CD4-positive, alpha-beta memory T cell (primary cell): ENCODE results near the gene BTG4. TPM values are rescaled to one million over a fixed set of nuclear protein-coding genes. Genes with fewer than 3 reads are reported as not detected.

Source experiments
- CTCF ChIA-PET: fragments of 350-600 bp; sonication (Branson Sonifier 250); formaldehyde crosslinking; loops from one replicate; lab custom pipeline; 2021; ENCODE audit warnings: inconsistent platforms; ENCODE audit not compliant: partially characterized antibody; lab: Charles Lee
- POLR2A ChIA-PET: fragments of 350-600 bp; sonication (Branson Sonifier 250); formaldehyde crosslinking; loops from one replicate; lab custom pipeline; 2021; ENCODE audit not compliant: partially characterized antibody; lab: Charles Lee
- DNase-seq, 5 donors: peaks; one replicate each; pipeline versions ENCODE4 v3.0.0 to v3.0.0-alpha.2; 2020 to 2022; ENCODE audit warnings: mixed read lengths in 1 of 5
- H3K27ac ChIP-seq: one replicate; pipeline ENCODE4 v1.7.0; 2013; ENCODE audit warnings: low read depth, low read length
- H3K27me3 ChIP-seq: 2 replicates; pipeline ENCODE4 v1.7.0; 2013; ENCODE audit warnings: mild to moderate bottlenecking, low read length, moderate library complexity; ENCODE audit not compliant: insufficient read depth
- H3K36me3 ChIP-seq: 2 replicates; pipeline ENCODE4 v1.7.0; 2013; ENCODE audit warnings: mild to moderate bottlenecking, low read length, moderate library complexity; ENCODE audit not compliant: insufficient read depth
- H3K4me1 ChIP-seq: 2 replicates; pipeline ENCODE4 v1.7.0; 2013; ENCODE audit warnings: mild to moderate bottlenecking, low read length, moderate library complexity; ENCODE audit not compliant: insufficient read depth
- H3K4me3 ChIP-seq, 2 donors: one replicate each; pipeline ENCODE4 v1.7.0; 2013; ENCODE audit warnings: low read length in 2 of 2, mild to moderate bottlenecking in 1 of 2
- H3K9me3 ChIP-seq, 2 donors: one replicate each; pipeline ENCODE4 v1.7.0; 2013; ENCODE audit warnings: low read length in 2 of 2, control low read depth in 1 of 2; ENCODE audit not compliant: control insufficient read depth in 1 of 2
- H3K27ac Mint-ChIP-seq, 7 donors: one replicate each; pipeline ENCODE4 v1.8.0; 2020 to 2021; ENCODE audit warnings: mixed read lengths in 7 of 7, mild to moderate bottlenecking in 6 of 7, inconsistent platforms in 3 of 7, moderate library complexity in 3 of 7
- H3K27me3 Mint-ChIP-seq, 2 donors: one replicate each; pipeline ENCODE4 v1.8.0; 2020 to 2021; ENCODE audit warnings: mixed read lengths in 2 of 2
- H3K36me3 Mint-ChIP-seq, 2 donors: one replicate each; pipeline ENCODE4 v1.8.0; 2020 to 2021; ENCODE audit warnings: mixed read lengths in 2 of 2, inconsistent platforms in 1 of 2, mild to moderate bottlenecking in 1 of 2
- H3K4me1 Mint-ChIP-seq, 4 donors: one replicate each; pipeline ENCODE4 v1.8.0; 2020 to 2021; ENCODE audit warnings: mixed read lengths in 4 of 4, mild to moderate bottlenecking in 1 of 4
- H3K4me3 Mint-ChIP-seq, 8 donors: one replicate each; pipeline ENCODE4 v1.8.0; 2020 to 2021; ENCODE audit warnings: mixed read lengths in 8 of 8, mild to moderate bottlenecking in 7 of 8, moderate library complexity in 6 of 8, inconsistent platforms in 3 of 8
- H3K9me3 Mint-ChIP-seq, 8 donors: one replicate each; pipeline ENCODE4 v1.8.0; 2020 to 2021; ENCODE audit warnings: mixed read lengths in 8 of 8, mild to moderate bottlenecking in 5 of 8, inconsistent platforms in 3 of 8, moderate library complexity in 1 of 8
- intact Hi-C: fragments of 100-400 bp; cut with micrococcal nuclease; formaldehyde crosslinking; loops from one replicate; pipeline ENCODE4 v1.15.1; 2023
- microRNA-seq: library from miRNA; unstranded; fragments of <30 nt; microRNA quantifications from one replicate; pipeline ENCODE4 v1.2.0, GENCODE V29; 2021; ENCODE audit warnings: borderline replicate concordance, borderline number of aligned reads, borderline microRNAs expressed, mixed read lengths
- polyA plus RNA-seq, 2 donors: library from polyadenylated mRNA; unstranded; fragments of 300-500 nt; fragmentation: Illumina TruSeq; gene quantifications; one replicate each; pipeline ENCODE4 v1.2.3, GENCODE V29; 2021
- total RNA-seq, 2 experiments: library from RNA; stranded (reverse); gene quantifications; one replicate each; pipeline ENCODE4 v1.2.3, GENCODE V29; 2021

Gene BTG4
- total and polyA plus RNA-seq, 4 experiments from 2014 or later = not detected

DNA sequence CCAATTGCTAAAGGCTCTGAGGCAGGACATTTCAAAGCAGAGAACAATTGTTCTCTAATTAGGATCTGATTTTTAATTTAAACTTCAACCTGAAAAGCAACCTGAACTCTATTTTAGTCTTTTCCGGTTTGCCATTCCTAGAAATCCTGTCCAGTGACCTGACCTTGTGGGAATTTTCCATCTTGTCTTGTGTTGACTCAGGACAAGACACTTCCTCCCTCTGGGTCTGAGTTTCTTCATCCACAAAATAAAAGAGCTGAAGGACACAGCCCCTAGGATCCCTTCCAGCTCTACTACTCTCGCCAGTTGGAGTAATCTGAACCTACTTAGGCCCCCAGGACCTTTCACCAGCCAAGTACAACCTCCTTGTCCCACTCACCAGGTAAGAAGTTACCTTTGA is 66.6 kb downstream of the BTG4 start:
- intact Hi-C loops = loop anchor here (5.0 to 10.0 kb wide), 3 partner anchors 68 to 1241 kb away; partner anchors contain the start of gene POU2AF1
- POLR2A ChIA-PET = interaction anchor here (1.9 kb wide), 2 partner anchors 10 to 163 kb away, joined by 4 to 8 read pairs; no protein-coding TSS in a partner anchor

More for the DNA sequence above, 66.6 kb downstream of the BTG4 start:
- CTCF ChIA-PET = interaction anchor here (0.7 to 3.8 kb wide), 17 partner anchors 9 to 1013 kb away, joined by 3 to 136 read pairs (median 5); partner anchors contain the start of gene POU2AF1
- peaks cover 0 to 2% (median 0%) of the 10 kb centered on the region in 8 donors for H3K9me3 Mint-ChIP-seq
- DNase-seq = no peak
- H3K27ac Mint-ChIP-seq = peak overlapping the region; percentile 22 to 91 (median 53)
- no peaks in the 10 kb centered on the region for H3K36me3 ChIP-seq
- H3K4me3 ChIP-seq = no peak overlapping the region
- H3K9me3 ChIP-seq = no peaks in the 10 kb centered on the region
- peaks cover 12 to 20% (median 18%) of the 10 kb centered on the region in 4 donors for H3K4me1 Mint-ChIP-seq
- no peak overlapping the region for H3K4me3 Mint-ChIP-seq
- no peaks in the 10 kb centered on the region for H3K27me3 Mint-ChIP-seq
- H3K36me3 Mint-ChIP-seq = no peaks in the 10 kb centered on the region
- no peaks in the 10 kb centered on the region for H3K27me3 ChIP-seq
- no peak overlapping the region for H3K27ac ChIP-seq
- peaks cover 18% of the 10 kb centered on the region for H3K4me1 ChIP-seq

Small RNA genes within 50 kb of the gene (microRNA-seq; reads per million reads assigned to microRNA genes)
- gene MIR34B (not detected), gene MIR34C (3.6 reads per million, percentile 17 among the genes with 10 or more reads in this experiment)

Other genes starting within 250 kb of the BTG4 start
- not detected for gene POU2AF3, start 213.8 kb downstream of the BTG4 start, total RNA-seq
- not detected for gene POU2AF3, start 213.8 kb downstream of the BTG4 start, polyA plus RNA-seq
- under 1 TPM; 0.47 to 0.64 TPM for gene POU2AF1, start 133.1 kb downstream of the BTG4 start, total RNA-seq
- gene POU2AF1, start 133.1 kb downstream of the BTG4 start, polyA plus RNA-seq = 1 to 10 TPM in 1 of 2 donors, under 1 TPM in 1; 0.37 to 2.0 TPM
- gene HOATZ, start 2.4 kb upstream of the BTG4 start, total RNA-seq = not detected
- not detected for gene HOATZ, start 2.4 kb upstream of the BTG4 start, polyA plus RNA-seq
- gene LAYN, start 28.3 kb upstream of the BTG4 start, total RNA-seq = not detected
- gene LAYN, start 28.3 kb upstream of the BTG4 start, polyA plus RNA-seq = not detected
- gene SIK2, start 90.1 kb upstream of the BTG4 start, total RNA-seq = 10 to 100 TPM; 12.8 to 13.8 TPM
- under 1 TPM; 0.04 to 0.38 TPM for gene SIK2, start 90.1 kb upstream of the BTG4 start, polyA plus RNA-seq